OCI-LY1 (cell line): ENCODE measurements around the gene SLCO3A1.

Experiments used
- H2AFZ ChIP-seq: fragments of 200-600 bp; sonication (generic), shearing (Covaris generic); 2 replicates; pipeline ENCODE4 v1.6.0; 2014; ENCODE audit warnings: antibody characterized with exemption, mild to moderate bottlenecking, low read length
- H3F3A ChIP-seq: fragments of 200-600 bp; sonication (generic), shearing (Covaris generic); 2 replicates; pipeline ENCODE4 v1.6.0; 2014; ENCODE audit warnings: mild to moderate bottlenecking, antibody characterized with exemption, low read length, moderate library complexity; ENCODE audit not compliant: insufficient read depth
- H3K27ac ChIP-seq: fragments of 200-600 bp; sonication (generic); 2 replicates; pipeline ENCODE4 v1.5.1; 2014; ENCODE audit warnings: low read length, mixed run types, mild to moderate bottlenecking, low read depth; ENCODE audit not compliant: poor library complexity, severe bottlenecking
- H3K27me3 ChIP-seq: fragments of 200-600 bp; sonication (generic); 2 replicates; pipeline ENCODE4 v1.6.0; 2014; ENCODE audit warnings: antibody characterized with exemption, mild to moderate bottlenecking, low read length, moderate library complexity; ENCODE audit not compliant: insufficient read depth
- H3K36me3 ChIP-seq: fragments of 200-600 bp; sonication (generic); 2 replicates; pipeline ENCODE4 v1.6.1; 2014; ENCODE audit warnings: mild to moderate bottlenecking, antibody characterized with exemption, low read length, moderate library complexity, mixed read lengths; ENCODE audit not compliant: insufficient read depth
- H3K4me1 ChIP-seq: fragments of 200-600 bp; sonication (generic); 2 replicates; pipeline ENCODE4 v1.5.1; 2014; ENCODE audit warnings: mild to moderate bottlenecking, low read length, moderate library complexity; ENCODE audit not compliant: insufficient read depth, severe bottlenecking
- H3K4me2 ChIP-seq: fragments of 200-600 bp; sonication (generic), shearing (Covaris generic); 2 replicates; pipeline ENCODE4 v1.6.1; 2014; ENCODE audit warnings: low read length
- H3K4me3 ChIP-seq: fragments of 200-600 bp; sonication (generic); 2 replicates; pipeline ENCODE4 v1.5.1; 2014; ENCODE audit warnings: low read length, low read depth, mild to moderate bottlenecking, mixed read lengths; ENCODE audit not compliant: poor library complexity, severe bottlenecking
- H3K79me2 ChIP-seq: fragments of 200-600 bp; shearing (Covaris generic); 2 replicates; pipeline ENCODE4 v1.6.1; 2016; ENCODE audit warnings: mixed run types, low read length, mixed read lengths; ENCODE audit not compliant: insufficient read depth
- H3K9ac ChIP-seq: fragments of 200-600 bp; sonication (generic), shearing (Covaris generic); 2 replicates; pipeline ENCODE4 v1.6.1; 2014; ENCODE audit warnings: mild to moderate bottlenecking, low read length, mixed read lengths
- H3K9me2 ChIP-seq: fragments of 200-600 bp; sonication (generic), shearing (Covaris generic); 2 replicates; pipeline ENCODE4 v1.6.1; 2014; ENCODE audit warnings: low read depth, mild to moderate bottlenecking, low read length, mixed read lengths
- H3K9me3 ChIP-seq: fragments of 200-600 bp; shearing (Covaris generic); 2 replicates; pipeline ENCODE4 v1.6.1; 2014; ENCODE audit warnings: low read length, mixed read lengths
- H4K20me1 ChIP-seq: fragments of 200-600 bp; sonication (generic), shearing (Covaris generic); 2 replicates; pipeline ENCODE4 v1.6.0; 2016; ENCODE audit warnings: mild to moderate bottlenecking, low read length; ENCODE audit not compliant: insufficient read depth
- CTCF ChIP-seq: fragments of 200-600 bp; sonication (generic), shearing (Covaris generic); IDR thresholded peaks from 2 replicates; pipeline ENCODE4 v1.5.1; 2017; ENCODE audit warnings: mild to moderate bottlenecking, antibody characterized with exemption, low read length, moderate library complexity, mixed read lengths
- EZH2 ChIP-seq: fragments of 200-600 bp; sonication (generic), shearing (Covaris generic); IDR thresholded peaks from 2 replicates; pipeline ENCODE4 v1.8.0; 2017; ENCODE audit warnings: borderline replicate concordance, mixed run types, mild to moderate bottlenecking, antibody characterized with exemption, low read length, moderate library complexity, mixed read lengths

Gene SLCO3A1

GRCh38 chr15:92184679-92185230, 331.2 kb downstream of the SLCO3A1 start:
- no peaks in the 10 kb centered on the region for H3K9me3 ChIP-seq
- no peaks in the 10 kb centered on the region for H3K79me2 ChIP-seq
- TF ChIP-seq CTCF (no peak), EZH2 (no peak)
- no peak overlapping the region for H3K9ac ChIP-seq
- H2AFZ ChIP-seq, result no peak overlapping the region
- no peaks in the 10 kb centered on the region for H4K20me1 ChIP-seq
- H3K4me1 ChIP-seq, result no peaks in the 10 kb centered on the region
- 0 out of 2 replicates have a peak, but pooled peaks cover 3% of the 10 kb centered on the region for H3K27me3 ChIP-seq
- no peak overlapping the region for H3K4me2 ChIP-seq
- no peaks in the 10 kb centered on the region for H3F3A ChIP-seq
- H3K9me2 ChIP-seq, result no peaks in the 10 kb centered on the region
- H3K4me3 ChIP-seq, result no peak overlapping the region
- H3K27ac ChIP-seq, result no peak overlapping the region
- no peaks in the 10 kb centered on the region for H3K36me3 ChIP-seq

- no peak overlapping the region for H3K27ac ChIP-seq
Measured at GRCh38 chr15:92187975-92188374, 334.5 kb downstream of the SLCO3A1 start.

GRCh38 chr15:92189166-92189565, 335.7 kb downstream of the SLCO3A1 start:
- Histone ChIP-seq H3K9me3 (no peaks in the 10 kb centered on the region), H3K9ac (no peak overlapping the region), H3K27me3 (no peaks in the 10 kb centered on the region), H3K4me1 (no peaks in the 10 kb centered on the region), H3K27ac (no peak overlapping the region), H3K36me3 (no peaks in the 10 kb centered on the region), H4K20me1 (no peaks in the 10 kb centered on the region), H3K4me3 (no peak overlapping the region), H2AFZ (no peak overlapping the region), H3F3A (no peaks in the 10 kb centered on the region), H3K79me2 (no peaks in the 10 kb centered on the region), H3K9me2 (no peaks in the 10 kb centered on the region), H3K4me2 (no peak overlapping the region)
- TF ChIP-seq CTCF (no peak), EZH2 (no peak)

More at GRCh38 chr15:92187975-92188374, 334.5 kb downstream of the SLCO3A1 start:
- no peaks in the 10 kb centered on the region for H3K36me3 ChIP-seq
- H3K4me2 ChIP-seq, result no peak overlapping the region
- H3K4me1 ChIP-seq, result no peaks in the 10 kb centered on the region
- TF ChIP-seq EZH2, result no peak
- TF ChIP-seq CTCF, result no peak
- H3K9me2 ChIP-seq, result no peaks in the 10 kb centered on the region
- no peaks in the 10 kb centered on the region for H3F3A ChIP-seq
- H4K20me1 ChIP-seq, result no peaks in the 10 kb centered on the region
- no peak overlapping the region for H3K9ac ChIP-seq
- no peak overlapping the region for H2AFZ ChIP-seq
- no peaks in the 10 kb centered on the region for H3K9me3 ChIP-seq
- H3K4me3 ChIP-seq, result no peak overlapping the region
- H3K27me3 ChIP-seq, result no peaks in the 10 kb centered on the region
- H3K79me2 ChIP-seq, result no peaks in the 10 kb centered on the region
